Endometrium (tissue), 2 donors: ENCODE measurements around the gene ATP1A1.

Experiments
- FAIRE-seq: peaks from 2 replicates; lab custom pipeline; 2012; peaks lifted over from hg19 to GRCh38; lab: Jason Lieb, UNC
- donor health status: control.
- donor health status: control.

The ATP1A1 gene

DNA sequence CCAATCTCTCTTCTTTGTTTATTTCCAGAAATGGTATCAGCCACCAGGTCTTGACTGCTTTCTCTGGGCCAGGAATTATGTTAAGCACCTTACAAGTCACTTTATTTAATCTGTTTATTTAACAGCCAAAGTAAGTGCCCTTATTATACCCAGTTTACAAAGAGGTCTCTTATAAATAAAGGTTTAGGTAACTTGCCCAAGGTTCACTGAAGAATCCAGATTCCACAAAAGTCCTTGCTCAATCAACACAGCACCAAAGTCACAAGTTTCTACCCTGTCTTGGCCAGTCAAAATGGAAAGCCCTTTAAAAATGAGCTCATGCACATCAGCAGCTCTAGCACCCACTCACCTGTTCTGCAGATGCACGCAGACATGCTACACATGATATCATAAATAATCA, 28.0 kb upstream of the ATP1A1 start:
- FAIRE-seq, result no peak

DNA sequence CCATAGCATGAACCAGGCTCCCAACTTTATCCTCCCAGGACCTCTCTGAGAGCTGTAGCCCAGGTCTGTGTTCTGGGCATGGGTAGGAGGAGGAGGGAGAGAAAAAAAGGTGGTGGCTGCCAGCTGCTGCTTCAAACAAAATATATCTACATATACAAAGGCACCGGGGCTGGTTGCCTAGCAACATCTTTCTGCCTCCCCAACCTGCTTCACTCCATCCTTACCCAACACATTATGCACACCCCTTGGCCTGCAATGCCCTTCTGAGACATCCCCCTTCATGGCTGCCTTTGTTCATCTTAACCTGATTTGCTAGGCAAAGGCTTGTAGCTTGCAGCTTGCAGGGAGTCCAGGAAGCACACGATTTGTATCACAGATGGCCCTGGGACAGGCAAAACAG, 27.2 kb upstream of the ATP1A1 start:
- no peak for FAIRE-seq

DNA sequence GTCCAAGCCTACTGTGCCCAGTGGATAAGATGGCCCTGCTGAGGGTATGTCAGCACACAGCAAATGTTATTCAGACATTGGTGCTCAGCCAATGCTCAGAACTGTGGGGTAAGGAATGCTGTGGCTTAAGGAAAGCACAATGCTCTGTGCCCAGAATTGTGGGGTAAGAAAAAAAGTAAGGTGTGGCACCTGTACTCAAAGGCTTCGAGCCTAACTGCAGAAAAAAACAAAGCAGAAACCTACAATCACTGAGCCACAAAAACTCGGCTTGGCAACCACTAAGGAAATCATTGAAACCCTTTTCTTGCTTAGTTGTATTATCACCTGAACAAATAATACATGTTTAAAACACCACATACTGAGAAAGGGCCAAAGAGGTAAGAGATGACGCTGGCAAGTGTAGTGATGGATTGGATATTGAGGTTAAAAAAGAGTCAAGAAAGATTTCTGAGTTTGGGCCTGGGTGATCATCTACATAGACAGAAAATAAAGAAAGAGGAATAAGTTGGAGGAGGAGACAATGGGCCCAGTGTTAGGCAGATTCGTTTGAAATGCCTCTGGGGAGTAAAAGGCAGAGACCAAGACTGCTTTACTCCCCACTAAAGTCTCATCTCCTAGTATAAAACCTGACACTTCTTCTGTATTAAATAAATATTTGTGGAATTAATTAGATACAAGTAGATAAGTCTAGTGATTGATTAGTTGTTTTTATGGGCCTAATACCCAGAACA, 25.9 kb upstream of the ATP1A1 start:
- no peak for FAIRE-seq

DNA sequence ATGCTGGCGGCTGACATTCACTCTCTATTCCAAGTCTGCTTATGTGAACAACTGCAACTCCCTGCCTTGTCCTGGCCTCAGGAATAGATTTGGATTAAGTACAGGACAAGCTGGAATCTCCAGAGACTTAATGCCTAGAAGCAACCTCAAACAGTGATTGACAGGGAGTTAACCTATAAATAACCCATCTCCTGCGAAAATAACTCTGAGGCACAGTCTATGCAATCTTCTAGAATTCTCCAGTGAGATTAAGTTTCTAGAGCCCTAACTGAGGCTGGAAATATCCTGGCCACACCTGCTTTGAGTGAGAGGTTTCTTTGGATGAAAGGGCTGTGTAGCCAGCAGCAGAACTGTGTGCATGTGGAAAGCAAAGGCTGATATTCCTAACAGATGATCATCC, 25.3 kb upstream of the ATP1A1 start:
- no peak for FAIRE-seq

DNA sequence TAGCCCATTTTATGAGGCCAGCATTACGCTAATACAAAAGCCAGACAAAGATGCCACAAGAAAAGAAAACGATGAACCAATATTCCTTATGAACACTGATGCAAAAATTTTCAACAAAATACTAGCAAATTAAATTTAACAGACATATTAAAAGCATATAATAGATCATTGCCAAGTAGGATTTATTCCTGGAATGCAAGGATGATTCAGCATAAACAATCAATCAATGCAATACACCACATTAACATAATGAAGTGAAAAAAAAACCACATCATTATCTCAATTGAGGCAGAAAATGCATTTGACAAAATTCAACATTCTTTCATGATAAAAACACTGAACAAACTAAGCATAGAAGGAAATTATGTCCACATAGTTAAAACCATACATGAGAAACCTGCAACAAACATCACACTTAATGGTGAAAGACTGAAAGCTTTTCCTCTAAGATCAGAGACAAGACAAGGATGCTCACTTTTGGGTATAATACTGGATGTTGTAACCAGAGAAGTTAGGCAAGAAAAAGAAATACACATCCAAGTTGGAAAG, 22.9 kb upstream of the ATP1A1 start:
- FAIRE-seq, result no peak

DNA sequence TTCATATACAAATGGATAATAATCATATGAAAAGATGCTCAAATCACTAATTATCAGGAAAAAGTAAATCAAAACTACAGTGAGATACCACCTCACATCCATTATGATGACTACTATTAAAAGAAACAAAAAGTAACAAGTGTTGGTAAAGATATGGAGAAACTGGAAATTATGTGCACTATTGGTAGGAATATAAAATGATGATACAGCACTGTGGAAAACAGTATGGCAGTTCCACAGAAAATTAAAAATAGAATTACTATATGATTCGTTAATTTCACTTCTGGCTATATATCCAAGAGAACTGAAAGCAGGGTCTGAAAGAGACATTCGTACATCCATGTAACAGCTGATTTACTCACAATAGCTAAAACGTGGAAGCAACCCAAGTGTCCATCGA, 21.1 kb upstream of the ATP1A1 start:
- no peak for FAIRE-seq

DNA sequence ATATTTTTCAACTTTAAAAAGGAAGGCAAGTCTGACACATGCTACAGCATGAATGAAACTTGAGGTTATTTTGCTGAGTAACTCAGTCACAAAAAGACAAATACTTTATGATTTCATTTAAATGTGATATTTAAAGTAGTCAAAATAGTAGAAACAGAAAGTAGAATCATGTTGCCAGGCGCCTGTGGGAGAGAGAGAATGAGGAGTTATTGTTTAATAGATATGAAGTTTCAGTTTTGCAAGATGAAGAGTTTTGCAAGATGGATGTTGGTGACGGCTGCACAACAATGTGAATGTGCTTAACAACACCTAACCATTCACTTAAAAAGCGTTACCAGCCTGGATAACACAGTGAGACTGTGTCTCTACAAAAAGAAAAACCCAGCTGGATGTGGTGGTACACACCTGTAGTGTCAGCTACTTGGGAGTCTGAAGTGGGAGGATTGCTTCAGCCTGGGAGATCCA, 20.7 kb upstream of the ATP1A1 start:
- FAIRE-seq, result no peak

DNA sequence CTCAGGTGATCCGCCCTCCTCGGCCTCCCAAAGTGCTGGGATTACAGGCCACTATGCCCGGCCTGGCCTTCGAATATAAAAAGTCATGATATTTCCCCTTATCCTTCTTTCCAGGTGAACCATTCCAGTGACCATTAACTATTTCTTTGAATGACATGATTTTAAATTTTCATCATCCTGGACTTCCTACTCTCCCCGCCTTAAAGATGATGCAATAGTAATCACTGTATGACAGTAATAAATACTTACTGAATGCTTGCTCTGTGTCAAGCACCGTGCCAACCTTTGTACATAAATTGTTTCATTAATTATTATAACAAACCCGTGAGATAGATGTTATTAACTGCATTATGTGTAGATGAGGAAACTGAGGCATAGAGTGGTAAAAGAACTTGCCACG, 19.9 kb upstream of the ATP1A1 start:
- FAIRE-seq, result no peak

DNA sequence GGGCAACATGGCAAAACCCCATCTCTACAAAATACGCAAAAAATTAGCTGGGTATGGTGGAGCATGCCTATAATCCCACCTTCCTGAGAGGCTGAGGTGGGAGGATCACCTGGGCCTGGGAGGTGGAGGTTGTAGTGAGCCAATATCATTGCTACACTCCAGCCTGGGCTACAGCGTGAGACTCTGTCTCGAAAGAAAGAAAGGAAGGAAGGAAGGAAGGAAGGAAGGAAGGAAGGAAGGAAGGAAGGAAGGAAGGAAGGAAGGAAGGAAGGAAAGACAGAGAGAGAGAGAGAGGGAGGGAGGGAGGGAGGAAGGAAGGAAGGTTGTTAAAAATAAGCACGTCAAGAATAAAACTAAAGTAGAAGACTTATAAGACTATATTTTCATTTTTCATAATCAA, 17.0 kb upstream of the ATP1A1 start:
- FAIRE-seq, result no peak

DNA sequence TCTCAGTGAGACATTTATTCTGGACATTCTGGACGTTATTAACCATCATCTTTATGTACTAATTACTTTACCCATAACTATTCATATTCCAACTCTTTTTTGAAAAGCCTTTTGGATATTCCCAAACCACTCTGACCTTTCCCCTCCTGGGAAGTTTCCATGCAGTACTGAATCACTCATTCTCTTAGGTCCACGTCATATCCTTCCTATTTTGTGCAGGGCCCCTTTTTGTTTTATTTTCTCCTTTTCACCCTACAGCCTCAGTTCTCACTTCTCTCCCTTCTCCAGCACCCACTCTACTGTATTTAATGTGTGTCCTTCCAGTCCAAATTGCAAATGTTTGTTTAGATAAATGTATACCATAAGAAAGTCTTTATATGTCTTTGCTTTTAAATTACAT, 16.4 kb upstream of the ATP1A1 start:
- FAIRE-seq, result no peak

DNA sequence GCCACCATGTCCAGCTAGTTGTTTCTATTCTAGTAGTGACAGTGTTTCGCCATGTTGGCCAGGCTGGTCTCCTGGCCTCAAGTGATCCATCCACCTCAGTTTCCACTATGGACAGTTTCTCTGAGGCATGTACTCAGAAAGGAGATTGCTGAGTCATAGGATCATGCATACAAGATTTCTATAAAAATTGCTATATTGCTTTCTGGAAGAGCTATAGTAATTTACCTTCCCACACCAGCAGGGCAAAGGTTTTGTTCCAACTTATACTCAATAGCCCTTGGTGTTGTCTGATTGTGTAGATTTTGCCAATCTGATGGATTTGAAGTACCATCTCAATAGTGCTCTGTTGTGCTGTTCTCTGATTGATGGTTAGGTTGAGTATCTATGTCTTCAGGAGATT, 15.6 kb upstream of the ATP1A1 start:
- no peak for FAIRE-seq

DNA sequence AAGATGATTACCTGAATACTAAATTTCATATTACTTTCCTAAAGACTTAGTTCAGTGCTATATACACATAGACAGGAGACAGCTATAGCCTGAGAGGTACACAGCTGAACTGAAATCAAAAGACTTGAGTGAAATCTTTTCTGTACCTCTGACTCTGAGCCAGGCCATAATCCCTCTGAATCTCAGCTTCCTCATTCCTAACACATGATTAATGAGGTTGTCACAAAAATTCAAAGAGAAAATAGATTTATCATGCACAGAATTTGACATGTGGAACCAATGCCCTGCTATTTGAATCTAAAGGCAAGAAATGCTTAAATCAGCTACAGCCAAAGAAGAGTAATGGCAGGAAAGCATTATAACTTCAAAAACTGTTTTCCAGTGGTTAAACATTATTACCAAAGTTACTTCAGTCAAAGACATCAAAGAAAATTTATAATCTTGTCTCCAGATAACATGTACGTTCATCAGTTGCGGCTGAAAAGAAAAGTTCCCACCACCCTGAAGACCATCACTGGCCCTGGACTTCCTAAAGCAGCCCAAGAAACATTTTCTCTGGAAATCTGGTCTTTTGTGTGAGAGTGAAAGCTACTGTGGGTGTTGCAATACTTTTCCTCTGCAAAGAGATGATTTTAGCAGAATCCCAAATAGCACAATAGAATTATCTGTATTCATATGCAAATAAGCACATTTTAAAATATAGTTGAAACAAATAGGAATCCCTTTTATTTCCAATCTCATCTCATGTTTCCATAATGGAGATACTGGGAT, 13.8 kb upstream of the ATP1A1 start:
- FAIRE-seq, result no peak

DNA sequence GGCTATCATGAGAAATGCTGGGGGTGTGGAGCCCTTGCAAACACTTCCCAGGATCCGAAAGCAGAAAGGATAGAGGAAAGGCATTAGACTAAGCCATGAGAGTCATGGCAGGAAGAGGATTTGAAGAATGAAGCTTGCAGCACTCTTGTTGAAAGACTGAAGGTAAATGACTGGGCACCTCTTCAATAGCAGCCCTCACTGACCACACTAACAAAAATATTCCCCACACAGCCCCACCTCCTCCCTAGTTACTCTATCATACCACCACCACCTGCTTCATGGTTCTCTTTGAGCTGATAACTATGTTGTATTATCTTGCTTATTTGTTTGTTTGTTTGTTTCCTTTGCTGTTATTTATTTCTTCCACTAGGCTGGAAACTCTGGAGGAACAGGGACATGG, 13.2 kb upstream of the ATP1A1 start:
- FAIRE-seq, result no peak

DNA sequence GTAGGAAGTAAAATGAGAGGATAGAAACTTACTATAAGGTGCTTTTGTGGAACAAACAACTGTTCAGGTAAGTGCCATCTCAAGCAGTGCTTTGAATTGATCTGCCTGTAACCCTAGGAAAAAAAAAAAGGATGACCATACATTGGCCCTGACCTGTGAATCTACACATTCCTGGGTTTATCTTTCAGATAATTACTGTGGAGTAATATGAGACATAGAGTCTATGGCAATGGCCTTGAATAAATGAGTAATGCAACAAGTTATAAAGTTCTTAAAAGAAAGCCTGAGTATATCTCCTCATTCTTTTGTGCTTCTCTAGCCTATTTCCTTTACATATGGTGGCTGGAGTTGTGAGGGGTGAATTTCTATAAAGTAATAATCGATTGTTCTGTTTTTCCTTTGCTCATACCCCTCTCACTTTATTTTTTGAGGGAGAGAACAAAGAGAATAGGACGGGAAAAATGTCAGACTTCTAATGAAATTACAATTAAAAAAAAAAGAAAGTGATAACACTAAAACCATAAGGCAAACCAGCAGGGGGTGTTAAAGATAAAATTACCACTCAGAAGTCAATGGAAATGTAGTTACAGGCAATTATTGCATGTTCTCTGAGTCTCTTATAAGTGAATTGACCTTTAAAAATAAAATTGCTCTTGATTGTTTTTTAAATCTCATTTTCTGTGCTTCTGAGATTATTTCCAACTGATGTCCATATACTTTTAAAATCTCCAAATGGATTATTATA, 12.4 kb upstream of the ATP1A1 start:
- FAIRE-seq, result no peak

DNA sequence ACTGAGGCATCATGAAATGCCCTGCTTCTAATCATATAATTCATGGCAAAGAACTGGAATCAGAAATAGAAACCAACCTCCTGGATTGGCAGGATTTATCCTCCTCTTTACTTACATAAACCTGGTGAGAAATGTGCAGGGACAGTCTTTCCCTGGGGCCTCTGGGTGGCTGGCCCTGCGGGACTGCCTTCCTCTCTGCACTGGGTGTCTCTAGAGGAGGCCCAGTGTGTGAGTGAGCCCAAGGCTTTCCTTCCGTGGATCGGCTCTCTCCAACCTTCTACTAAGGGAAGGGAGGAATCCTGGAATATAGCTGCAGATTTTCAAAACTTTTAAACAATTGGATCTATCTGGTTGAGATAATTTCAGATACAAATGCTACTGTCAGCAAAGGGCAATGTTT, 11.4 kb upstream of the ATP1A1 start:
- no peak for FAIRE-seq

DNA sequence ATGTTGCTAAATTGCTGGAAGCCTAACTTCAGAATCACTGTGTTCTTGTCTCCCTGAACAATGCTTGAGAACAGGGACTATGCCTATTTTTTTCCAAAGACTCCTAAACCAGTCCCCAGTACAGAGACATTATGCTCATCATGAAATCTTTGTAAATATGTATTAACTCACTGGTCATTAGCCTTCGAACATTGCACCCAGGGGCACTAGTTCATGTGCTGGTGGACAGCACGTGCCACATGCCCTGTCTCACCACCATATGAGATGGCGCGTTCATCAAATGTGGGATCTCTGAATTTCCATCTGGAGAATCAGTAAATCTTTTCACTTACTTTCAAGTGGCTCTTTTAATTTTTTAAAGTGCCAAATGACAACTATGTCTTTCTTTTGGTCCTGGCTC, 11.0 kb upstream of the ATP1A1 start:
- no peak for FAIRE-seq

DNA sequence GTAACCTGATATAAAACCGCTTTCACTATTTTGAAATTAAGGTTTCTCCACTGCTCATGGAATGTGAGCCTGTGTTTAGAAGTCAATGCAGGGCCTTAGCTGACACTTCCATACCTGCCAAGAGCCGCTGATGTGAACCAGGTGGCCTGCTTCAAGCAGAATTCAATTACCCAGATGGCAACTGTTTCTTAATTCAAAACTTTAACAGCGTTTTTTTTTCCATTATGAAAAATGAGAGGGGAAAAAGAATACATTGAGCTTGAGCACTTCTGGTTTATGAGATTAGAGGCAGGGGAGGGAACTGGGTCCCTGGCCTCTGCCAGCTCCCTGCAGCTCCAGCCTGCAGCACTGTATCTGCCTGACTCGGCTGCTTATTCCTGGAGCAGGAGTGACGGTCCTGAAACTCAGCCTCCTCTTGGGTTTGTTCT, 7.7 kb upstream of the ATP1A1 start:
- FAIRE-seq, result no peak

DNA sequence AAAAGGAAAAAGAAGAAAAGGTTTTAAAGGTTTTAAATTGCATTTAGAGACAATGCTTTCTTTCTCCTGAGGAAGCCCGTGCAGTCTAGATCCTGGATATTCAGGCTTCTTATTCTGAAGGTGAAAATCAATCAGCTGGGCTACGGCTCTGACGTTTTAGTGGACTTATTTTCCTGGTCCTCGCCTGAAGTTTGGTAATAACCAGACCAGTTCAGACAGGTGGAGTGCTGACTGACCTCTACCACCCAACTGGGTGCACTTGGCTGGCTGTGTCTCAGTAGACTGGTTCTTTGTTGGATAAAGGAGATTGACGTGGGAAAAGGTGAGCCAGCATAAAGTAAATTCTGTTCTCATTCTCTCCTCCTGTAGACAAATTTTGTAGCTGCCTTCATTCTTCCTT, 7.2 kb upstream of the ATP1A1 start:
- FAIRE-seq, result no peak

DNA sequence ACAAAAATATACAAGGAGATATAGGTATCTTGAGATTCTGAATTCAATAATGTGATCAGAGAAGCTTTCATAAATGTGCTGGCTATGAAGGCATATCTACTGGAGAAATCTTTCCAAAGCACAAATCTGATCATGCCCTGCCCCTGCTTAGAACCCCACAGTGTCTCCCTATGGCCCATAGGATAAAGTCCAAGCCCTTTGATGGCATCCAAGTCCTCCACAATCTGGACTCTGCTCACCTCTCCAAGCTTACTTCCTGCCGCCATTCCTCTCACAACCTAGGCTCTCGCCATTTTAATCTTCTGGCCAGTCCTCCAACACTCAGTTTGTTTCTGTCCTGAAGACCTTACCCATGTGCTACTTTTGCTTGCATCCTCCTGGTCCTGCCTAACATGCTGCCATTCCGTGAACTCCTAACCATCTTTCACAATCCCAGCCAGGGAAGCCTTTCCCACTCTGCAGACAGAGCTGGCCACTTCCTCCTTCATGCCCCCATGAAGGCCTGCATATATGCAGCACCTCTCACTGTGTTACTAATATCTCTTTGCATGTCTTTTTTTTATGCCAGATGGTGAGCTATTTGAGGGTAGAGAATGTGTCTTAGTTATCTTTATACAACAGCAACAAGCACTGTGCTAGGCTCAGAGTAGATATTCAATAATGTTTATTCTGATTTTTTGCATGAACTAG, 5.6 kb upstream of the ATP1A1 start:
- no peak for FAIRE-seq

DNA sequence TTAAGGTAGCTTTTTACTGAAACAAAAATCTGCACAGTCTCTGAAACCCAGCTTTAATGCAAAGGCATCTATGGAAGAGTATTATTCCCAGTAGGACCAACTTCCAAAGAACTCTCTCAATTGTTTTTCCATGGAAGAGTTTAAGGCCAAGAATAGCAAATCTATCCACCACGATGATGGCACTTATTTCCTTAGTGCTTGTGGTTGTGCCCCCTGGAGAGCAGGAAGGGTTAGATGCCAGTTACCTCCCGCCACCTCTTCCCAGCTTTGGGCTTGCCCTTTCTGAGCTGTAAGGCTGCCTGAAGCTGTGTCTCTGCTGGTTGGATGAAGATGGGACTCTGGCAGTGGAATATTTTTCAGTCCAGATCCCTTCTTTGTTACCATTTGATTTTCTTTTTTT, 4.8 kb upstream of the ATP1A1 start:
- no peak for FAIRE-seq

DNA sequence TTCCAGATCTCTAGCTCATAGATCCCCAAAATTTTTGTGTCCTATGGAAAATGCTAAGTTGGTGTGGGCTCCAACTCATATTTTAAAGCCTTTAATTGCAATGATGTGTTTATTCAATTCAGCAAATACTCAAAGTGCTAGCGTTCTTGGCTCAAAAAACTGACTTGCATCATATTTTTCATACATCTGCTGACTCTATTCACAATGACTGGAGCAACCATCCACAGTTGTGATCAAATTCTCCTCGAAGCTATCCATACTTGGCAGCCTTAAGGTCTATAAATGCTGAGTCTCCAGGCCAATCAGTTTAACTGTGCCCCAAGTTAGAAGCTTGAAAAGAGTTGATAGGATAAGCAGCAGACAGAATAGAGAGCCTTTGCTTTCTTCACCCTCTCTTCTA, 2.9 kb upstream of the ATP1A1 start:
- FAIRE-seq, result no peak

DNA sequence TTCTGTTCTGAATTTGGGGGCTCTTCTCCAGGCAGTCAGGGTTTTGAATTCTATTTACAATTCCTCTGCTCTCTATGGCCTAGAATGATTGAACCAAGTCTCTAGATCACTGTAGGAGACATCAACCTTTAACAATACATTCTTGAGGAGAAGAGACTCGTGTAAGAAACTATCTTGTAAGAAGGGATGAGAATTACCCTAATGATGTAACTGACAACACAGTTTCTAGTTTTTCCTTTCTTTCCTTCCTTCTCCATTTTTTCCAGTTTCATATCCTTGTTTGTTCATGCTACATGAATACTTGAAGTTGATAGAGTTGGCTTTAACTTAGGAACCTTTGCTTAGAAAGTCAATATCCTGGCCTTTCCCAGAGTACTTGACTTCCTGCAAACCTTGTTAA, 1.3 kb upstream of the ATP1A1 start:
- no peak for FAIRE-seq
